Tibial nerve (tissue), 4 donors: Measurements from ENCODE around the gene FAF2. TPM values are rescaled to one million over a fixed set of nuclear protein-coding genes. Genes with fewer than 3 reads are reported as not detected.
"Not testable (repeated sequence)": the region's sequence is repeated elsewhere in the genome, so short reads cannot be mapped to it uniquely, and the experiment has no call there.

Experiments used
- DNase-seq, 2 donors: peaks; one replicate each; pipeline ENCODE4 v3.0.0-alpha.2; 2019; ENCODE audit warnings: low spot score in 2 of 2
- H3K27ac ChIP-seq, 4 donors: fragments of 200-600 bp; sonication (generic) in 3 of 4; one replicate each; pipeline ENCODE4 v1.5.1; 2017 to 2019; ENCODE audit warnings: mild to moderate bottlenecking in 1 of 4
- H3K27me3 ChIP-seq, 2 donors: fragments of 200-600 bp; sonication (generic) in 1 of 2; one replicate each; pipeline versions ENCODE4 v1.5.1 to v1.6.0; 2017 to 2019
- H3K36me3 ChIP-seq, 3 donors: fragments of 200-600 bp; sonication (generic); one replicate each; pipeline ENCODE4 v1.5.1; 2018 to 2019
- H3K4me1 ChIP-seq, 4 donors: fragments of 200-600 bp; sonication (generic) in 3 of 4; one replicate each; pipeline ENCODE4 v1.5.1; 2017 to 2019
- H3K4me3 ChIP-seq, 4 donors: fragments of 200-600 bp; sonication (generic) in 3 of 4; one replicate each; pipeline ENCODE4 v1.5.1; 2017 to 2019; ENCODE audit warnings: mild to moderate bottlenecking in 1 of 4, moderate library complexity in 1 of 4
- H3K9me3 ChIP-seq, 4 donors: fragments of 200-600 bp; sonication (generic) in 3 of 4; one replicate each; pipeline ENCODE4 v1.5.1; 2017 to 2019
- EP300 ChIP-seq, 2 donors: sonication (generic); formaldehyde crosslinking; IDR thresholded peaks; one replicate each; pipeline ENCODE4 v1.6.1; 2017; ENCODE audit warnings: antibody characterized with exemption in 2 of 2, mild to moderate bottlenecking in 1 of 2
- POLR2A ChIP-seq, 2 donors: fragments of 450-650 bp; IDR thresholded peaks; one replicate each; pipeline ENCODE4 v1.6.1; 2017; ENCODE audit warnings: antibody characterized with exemption in 2 of 2, mild to moderate bottlenecking in 2 of 2, moderate library complexity in 2 of 2
- WGBS, 2 donors: methylation state at CpG; one replicate each; pipeline ENCODE4 v1.1.5; 2018; 5-methylcytosine and 5-hydroxymethylcytosine counted together
- small RNA-seq: library from RNA; depleted of rRNA; stranded (forward); fragments of <200 nt; gene quantifications from one replicate; pipeline ENCODE3, GENCODE V24; 2016
- total RNA-seq, 4 donors: library from RNA; depleted of rRNA; stranded (reverse); fragments of >200 nt; gene quantifications; one replicate each; pipeline ENCODE4 v1.1.0, GENCODE V29; 2016
- TF ChIP-seq, protein P1 (sequence below), 5 experiments: fragments of 200-600 bp in 3 of 5; fragments of 450-650 bp in 2 of 5; sonication (generic) in 3 of 5; IDR thresholded peaks; one replicate each; pipeline ENCODE4 v1.5.1; 2016 to 2019; ENCODE audit warnings: antibody characterized with exemption in 5 of 5, mild to moderate bottlenecking in 3 of 5, moderate library complexity in 2 of 5

Gene FAF2
- total RNA-seq, 4 donors from 2014 or later: 23.0 to 30.8 (median 29.4) TPM

DNA sequence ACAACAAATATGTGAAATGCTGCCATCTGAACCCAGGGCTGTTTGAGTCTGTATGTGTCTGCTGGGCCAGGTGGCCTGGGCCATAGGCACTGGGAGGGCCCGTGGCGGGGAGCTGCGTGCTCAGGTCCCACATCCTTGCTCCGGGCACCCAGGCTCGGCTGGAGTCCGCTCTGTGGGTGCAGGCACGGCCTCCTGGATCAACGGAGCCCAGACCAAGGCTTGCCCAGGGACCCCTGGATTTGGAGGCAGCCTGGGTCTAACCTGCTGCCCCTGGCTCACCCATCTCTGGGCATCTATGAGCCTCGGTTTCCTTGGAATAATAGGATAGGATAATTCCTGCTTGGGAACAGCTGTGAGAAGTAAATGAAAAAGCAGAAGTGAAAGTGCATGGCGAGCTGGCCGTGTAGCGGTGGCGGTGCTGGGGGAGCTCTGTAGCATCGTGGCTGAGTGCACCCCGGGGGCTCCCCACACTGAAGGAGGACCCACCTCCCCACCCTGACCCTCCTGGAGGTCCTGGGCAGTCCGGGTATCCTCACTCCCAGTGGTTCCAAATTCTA is 102.2 kb downstream of the FAF2 start:
- Histone ChIP-seq H3K27ac (peak overlapping the region in 1 of 4 donors; percentile 59), H3K4me1 (no peaks in the 10 kb centered on the region), H3K4me3 (peak overlapping the region in 1 of 4 donors; percentile 27), H3K9me3 (no peaks in the 10 kb centered on the region), H3K36me3 (no peaks in the 10 kb centered on the region), H3K27me3 (peaks cover 0 to 27% of the 10 kb centered on the region in 2 donors)
- TF ChIP-seq, protein P1, sequence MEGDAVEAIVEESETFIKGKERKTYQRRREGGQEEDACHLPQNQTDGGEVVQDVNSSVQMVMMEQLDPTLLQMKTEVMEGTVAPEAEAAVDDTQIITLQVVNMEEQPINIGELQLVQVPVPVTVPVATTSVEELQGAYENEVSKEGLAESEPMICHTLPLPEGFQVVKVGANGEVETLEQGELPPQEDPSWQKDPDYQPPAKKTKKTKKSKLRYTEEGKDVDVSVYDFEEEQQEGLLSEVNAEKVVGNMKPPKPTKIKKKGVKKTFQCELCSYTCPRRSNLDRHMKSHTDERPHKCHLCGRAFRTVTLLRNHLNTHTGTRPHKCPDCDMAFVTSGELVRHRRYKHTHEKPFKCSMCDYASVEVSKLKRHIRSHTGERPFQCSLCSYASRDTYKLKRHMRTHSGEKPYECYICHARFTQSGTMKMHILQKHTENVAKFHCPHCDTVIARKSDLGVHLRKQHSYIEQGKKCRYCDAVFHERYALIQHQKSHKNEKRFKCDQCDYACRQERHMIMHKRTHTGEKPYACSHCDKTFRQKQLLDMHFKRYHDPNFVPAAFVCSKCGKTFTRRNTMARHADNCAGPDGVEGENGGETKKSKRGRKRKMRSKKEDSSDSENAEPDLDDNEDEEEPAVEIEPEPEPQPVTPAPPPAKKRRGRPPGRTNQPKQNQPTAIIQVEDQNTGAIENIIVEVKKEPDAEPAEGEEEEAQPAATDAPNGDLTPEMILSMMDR (IDR thresholded peaks at IDR 0.05): no peak
- TF ChIP-seq POLR2A (IDR thresholded peaks at IDR 0.05): no peak
- 74 to 77% methylated on average over 16 of the region's 16 CpGs for WGBS, 2 donors
- DNase-seq: no peak

DNA sequence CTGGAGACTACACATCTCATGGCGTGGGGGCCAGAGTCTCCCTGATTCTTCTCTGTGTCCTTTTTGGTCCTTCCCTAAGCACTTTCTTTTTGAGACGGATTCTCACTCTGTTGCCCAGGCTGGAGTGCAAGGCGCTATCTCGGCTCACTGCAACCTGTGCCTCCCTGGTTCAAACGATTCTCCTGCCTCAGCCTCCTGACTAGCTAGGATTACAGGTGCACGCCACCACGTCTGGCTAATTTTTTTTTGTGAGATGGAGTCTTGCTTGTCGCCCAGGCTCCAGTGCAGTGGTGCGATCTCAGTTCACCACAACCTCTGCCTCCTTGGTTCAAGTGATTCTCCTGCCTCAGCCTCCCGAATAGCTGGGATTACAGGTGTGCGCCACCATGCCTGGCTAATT is 102.8 kb downstream of the FAF2 start:
- peak overlapping the region in 1 of 4 donors; percentile 59 for H3K27ac ChIP-seq
- not testable (repeated sequence) for H3K36me3 ChIP-seq, DNase-seq, H3K4me3 ChIP-seq, H3K4me1 ChIP-seq, H3K9me3 ChIP-seq
- peaks cover 0 to 27% of the 10 kb centered on the region in 2 donors for H3K27me3 ChIP-seq
- 82 to 85% methylated on average over 11 of the region's 11 CpGs for WGBS, 2 donors

DNA sequence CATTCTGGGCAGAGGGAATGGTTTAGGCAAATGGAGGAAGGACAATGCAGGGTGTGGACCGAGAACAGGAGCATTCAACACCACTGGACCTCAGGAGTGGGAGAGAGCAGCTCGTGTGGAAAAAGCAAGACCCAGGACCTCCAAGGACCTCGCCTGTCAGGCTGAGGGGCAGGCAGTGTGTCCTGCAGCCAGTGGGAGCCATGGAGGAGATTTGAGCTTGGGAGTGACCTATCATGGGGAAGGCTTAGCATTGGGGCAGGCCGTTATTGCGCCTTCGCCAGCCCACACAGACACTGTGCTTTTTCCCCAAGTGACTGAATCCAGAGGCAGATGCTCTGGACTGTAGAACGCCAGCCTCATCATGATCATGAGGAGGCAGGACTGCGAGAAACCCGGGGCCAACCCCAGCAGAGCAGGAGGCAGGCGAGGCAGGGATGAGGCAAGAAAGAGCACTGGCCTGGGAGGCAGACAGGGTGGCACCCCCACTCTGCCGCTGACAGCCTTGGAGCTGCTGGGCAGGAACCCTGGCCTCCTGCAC is 104.2 kb downstream of the FAF2 start:
- Histone ChIP-seq H3K27ac (no peak overlapping the region), H3K4me1 (no peaks in the 10 kb centered on the region), H3K27me3 (peaks cover 0 to 27% of the 10 kb centered on the region in 2 donors), H3K4me3 (no peak overlapping the region), H3K9me3 (no peaks in the 10 kb centered on the region), H3K36me3 (no peaks in the 10 kb centered on the region)
- WGBS, 2 donors: 67 to 81% methylated on average over 11 of the region's 11 CpGs
- TF ChIP-seq, protein P1 (IDR thresholded peaks at IDR 0.05): no peak
- no peak for TF ChIP-seq EP300 (IDR thresholded peaks at IDR 0.05)
- no peak for DNase-seq

DNA sequence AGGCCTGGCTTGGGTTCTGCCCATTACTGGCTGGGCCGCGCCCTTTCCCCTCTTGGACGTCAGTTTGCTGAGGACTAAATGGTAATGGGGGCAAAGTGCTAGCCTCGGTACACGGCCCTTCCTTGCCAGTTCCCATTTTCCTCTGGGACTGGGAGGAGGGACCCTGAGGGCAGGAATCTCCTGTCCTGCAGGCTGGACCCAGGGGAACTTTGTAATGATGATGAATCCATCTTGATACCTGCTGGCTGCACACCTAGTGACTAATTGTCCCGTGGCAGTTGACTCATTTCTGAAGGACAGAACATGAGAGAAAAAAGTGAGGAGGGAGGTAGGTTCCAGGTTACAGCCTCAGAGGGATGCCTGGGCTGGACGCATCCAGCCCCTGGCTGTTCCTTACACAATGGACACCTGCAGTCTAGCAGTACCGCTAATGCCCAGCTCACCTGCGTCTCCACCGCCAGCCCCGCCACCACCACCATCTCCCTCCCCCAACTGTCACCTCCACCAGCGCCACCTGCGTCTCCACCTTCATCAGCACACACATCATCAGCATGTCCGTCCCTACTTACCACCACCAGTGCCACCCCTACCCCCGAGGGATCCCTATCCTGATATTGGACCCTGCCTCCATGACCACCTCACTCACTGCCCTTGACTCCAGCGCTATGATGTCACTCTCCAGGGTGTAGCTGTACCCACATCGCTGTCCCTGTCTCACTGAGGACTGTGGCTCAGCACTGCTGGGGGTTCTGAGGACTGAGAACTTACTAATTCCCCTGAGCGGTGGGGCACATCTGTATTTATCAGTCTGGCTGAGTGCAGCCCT is 105.3 kb downstream of the FAF2 start:
- no peaks in the 10 kb centered on the region for H3K36me3 ChIP-seq
- H3K9me3 ChIP-seq: no peaks in the 10 kb centered on the region
- DNase-seq: no peak
- TF ChIP-seq, protein P1 (IDR thresholded peaks at IDR 0.05): no peak
- TF ChIP-seq EP300 (IDR thresholded peaks at IDR 0.05) (no peak), POLR2A (IDR thresholded peaks at IDR 0.05) (no peak)
- 66 to 67% methylated on average over 18 of the region's 18 CpGs for WGBS, 2 donors
- H3K4me1 ChIP-seq: no peaks in the 10 kb centered on the region
- no peak overlapping the region for H3K27ac ChIP-seq
- H3K4me3 ChIP-seq: no peak overlapping the region
- peaks cover 0 to 27% of the 10 kb centered on the region in 2 donors for H3K27me3 ChIP-seq

DNA sequence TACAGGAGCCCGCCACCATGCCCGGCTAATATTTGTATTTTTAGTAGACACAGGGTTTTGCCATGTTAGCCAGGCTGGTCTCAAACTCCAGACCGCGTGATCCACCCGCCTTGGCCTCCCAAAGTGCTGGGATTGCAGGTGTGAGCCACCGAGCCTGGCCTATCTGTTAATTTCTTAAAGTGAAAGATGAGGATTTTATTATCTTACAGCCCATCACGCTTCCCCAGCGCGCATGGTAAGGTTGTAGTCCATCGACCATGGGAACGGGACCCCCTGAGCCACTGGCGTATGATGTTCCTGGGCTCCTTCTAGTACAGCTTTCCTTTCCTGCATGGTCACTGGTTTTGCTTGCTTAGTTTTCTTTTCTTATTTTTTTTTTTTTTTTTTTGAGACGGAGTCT is 109.7 kb downstream of the FAF2 start:
- Histone ChIP-seq H3K27ac (no peak overlapping the region), H3K4me3 (no peak overlapping the region), H3K9me3 (no peaks in the 10 kb centered on the region), H3K36me3 (no peaks in the 10 kb centered on the region), H3K27me3 (peaks cover 0 to 14% of the 10 kb centered on the region in 2 donors), H3K4me1 (no peaks in the 10 kb centered on the region)
- DNase-seq: no peak
- WGBS, 2 donors: 96% methylated on average over 13 of the region's 13 CpGs
- TF ChIP-seq, protein P1 (IDR thresholded peaks at IDR 0.05): no peak
- no peak for TF ChIP-seq POLR2A (IDR thresholded peaks at IDR 0.05)
- TF ChIP-seq EP300 (IDR thresholded peaks at IDR 0.05): no peak

Small RNA genes lying within 50 kb of the gene (small RNA-seq; reads per million reads assigned to genes)
- gene AC010297.1: not detected
- gene RF00019: not detected
- not detected for gene RN7SL684P

Other genes with a start within 250 kb of the FAF2 start
- gene SIMC1, start 210.0 kb upstream of the FAF2 start, total RNA-seq: 10 to 100 TPM in 2 of 4 donors, 1 to 10 TPM in 2; 3.7 to 11.1 (median 8.2) TPM
- gene KIAA1191, start 86.6 kb upstream of the FAF2 start, total RNA-seq: 10 to 100 TPM; 77.9 to 91.3 (median 90.0) TPM
- gene ARL10, start 82.9 kb upstream of the FAF2 start, total RNA-seq: 10 to 100 TPM; 12.0 to 54.6 (median 16.9) TPM
- gene NOP16, start 59.8 kb upstream of the FAF2 start, total RNA-seq: 10 to 100 TPM in 1 of 4 donors, 1 to 10 TPM in 3; 6.1 to 17.7 (median 6.6) TPM
- gene HIGD2A, start 59.6 kb upstream of the FAF2 start, total RNA-seq: 10 to 100 TPM; 54.3 to 96.3 (median 85.1) TPM
- 100 to 1,000 TPM; 183 to 233 (median 197) TPM for gene CLTB, start 31.8 kb upstream of the FAF2 start, total RNA-seq
- gene RNF44, start 89.0 kb downstream of the FAF2 start, total RNA-seq: 10 to 100 TPM; 11.1 to 28.5 (median 21.8) TPM
- not detected for gene CDHR2, start 101.0 kb downstream of the FAF2 start, total RNA-seq
- gene GPRIN1, start 161.8 kb downstream of the FAF2 start, total RNA-seq: under 1 TPM in 2 of 4 donors, not detected in 2; 0.22 to 0.90 TPM
- gene SNCB, start 182.1 kb downstream of the FAF2 start, total RNA-seq: not detected
- gene EIF4E1B, start 182.3 kb downstream of the FAF2 start, total RNA-seq: not detected
- gene TSPAN17, start 199.1 kb downstream of the FAF2 start, total RNA-seq: 10 to 100 TPM; 11.0 to 25.8 (median 14.3) TPM